HG03066 (cell line): ENCODE data around the gene CACNA2D3.
"Not testable (repeated sequence)": the region's sequence is repeated elsewhere in the genome, so short reads cannot be mapped to it uniquely, and the experiment has no call there.

ENCODE experiments used
- ATAC-seq: cut with Tn5 transposase; IDR thresholded peaks from one replicate; pipeline ENCODE4 v1.9.1; 2021; ENCODE audit warnings: low read depth; ENCODE audit not compliant: unreplicated experiment

Gene CACNA2D3

DNA sequence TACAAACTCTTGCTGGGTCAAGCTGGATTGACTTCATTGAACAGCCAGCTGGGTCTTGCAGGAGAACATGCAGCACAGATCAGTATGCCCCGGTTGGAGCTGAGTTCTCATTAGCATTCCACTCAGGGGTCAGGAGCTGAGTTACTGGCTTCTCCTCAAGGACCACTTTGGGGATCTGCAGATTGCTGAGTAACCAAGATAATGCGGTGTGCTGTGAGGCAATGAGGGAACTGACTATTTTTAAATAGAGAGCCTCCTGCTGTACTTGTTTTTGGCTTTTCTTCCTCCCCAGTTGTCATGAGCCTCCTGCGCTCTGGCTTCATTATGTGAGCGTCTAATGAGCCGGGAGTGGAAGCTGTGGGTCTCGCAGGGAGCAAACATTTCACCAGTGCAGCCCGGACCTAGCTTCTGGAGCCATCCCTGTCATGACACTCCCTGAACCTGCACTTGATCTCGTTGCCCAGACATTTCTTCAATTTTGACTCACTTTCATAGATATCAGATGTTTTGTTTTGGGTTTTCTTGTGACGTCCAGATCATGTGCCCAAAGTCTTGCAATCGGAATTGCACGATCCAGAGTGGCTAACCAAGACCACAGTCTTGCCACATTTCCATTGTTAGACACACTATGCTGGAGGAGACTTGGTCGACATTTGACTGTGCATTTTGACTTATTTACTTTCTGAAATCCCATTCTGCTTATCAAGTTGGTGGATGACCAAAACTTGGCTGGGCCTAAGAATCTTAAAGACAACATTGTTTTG lies 478.3 kb downstream of the CACNA2D3 start:
- ATAC-seq, result no peak

DNA sequence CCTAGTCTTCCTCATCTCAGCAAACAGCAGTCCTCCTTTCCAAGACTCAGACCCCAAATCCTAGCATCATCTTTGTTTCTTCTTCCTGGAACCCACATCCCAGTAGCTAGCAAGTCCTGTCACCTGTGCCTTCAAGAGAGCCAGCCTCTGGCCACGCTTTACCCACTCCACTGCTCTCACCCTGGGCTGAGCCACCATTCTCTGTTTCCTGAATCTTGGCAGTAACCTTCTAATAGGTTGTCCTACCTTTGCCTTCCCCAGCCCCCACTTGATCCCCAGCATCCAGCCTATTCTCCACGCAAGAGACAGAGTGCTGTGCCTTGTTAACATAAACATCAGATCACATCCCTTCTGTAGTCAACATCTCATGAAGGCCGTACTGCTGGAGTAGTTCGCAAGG lies 482.1 kb downstream of the CACNA2D3 start:
- no peak for ATAC-seq

DNA sequence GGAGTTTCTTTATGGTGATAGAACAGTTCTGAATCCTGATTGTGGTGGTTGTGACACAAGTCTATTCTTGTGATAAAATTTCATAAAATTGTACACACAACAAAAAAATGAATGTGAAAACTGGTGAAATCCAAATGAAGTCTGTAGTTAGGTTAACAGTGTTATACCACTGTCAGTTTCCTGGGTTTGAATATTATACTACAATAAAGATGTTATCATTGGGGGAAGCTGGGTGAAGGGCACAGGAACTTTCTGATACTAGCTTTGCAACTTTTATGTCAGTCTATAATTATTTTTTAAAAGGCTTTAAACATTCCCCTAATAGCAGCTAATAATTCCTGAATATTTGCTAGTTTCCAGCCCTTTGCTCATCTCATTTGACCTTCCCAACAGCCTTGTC lies 485.7 kb downstream of the CACNA2D3 start:
- ATAC-seq, result no peak

DNA sequence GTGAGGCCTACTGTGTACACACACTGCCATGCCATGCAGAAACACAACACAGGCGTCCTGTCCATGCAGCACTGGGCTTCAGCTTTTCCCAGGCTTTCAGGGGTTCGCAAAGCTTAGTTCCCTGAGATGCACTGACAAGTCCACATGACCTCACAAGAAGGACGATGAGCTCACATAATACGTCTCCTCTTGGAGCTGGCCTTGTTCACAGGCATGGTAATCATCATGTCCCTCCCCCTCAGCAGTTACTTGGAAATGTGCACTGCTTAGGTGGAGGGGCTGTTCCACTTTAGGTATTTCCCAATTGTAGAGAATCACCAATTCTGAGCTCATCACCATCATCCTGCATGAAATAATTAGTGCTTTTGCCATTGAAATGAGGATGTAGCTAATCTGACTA lies 496.7 kb downstream of the CACNA2D3 start:
- no peak for ATAC-seq

DNA sequence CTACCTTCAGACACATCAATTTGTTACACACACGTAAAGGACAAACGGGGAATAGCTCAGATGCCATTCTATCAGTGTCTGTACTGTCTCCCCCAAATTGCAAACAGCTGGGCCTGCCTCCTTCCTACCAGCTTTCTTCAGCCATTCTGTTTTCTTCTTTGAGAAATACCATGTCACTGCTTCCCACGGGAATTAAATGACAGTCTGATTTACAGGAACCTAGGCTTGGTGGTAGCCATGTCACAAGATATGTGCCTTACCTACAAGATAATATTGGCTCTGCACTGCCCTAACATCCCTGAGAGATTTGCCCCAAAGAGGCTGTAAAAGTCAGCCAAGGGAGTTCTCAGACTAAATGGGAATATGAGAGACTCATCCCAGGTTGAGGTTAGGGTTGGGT lies 497.2 kb downstream of the CACNA2D3 start:
- ATAC-seq, result no peak

DNA sequence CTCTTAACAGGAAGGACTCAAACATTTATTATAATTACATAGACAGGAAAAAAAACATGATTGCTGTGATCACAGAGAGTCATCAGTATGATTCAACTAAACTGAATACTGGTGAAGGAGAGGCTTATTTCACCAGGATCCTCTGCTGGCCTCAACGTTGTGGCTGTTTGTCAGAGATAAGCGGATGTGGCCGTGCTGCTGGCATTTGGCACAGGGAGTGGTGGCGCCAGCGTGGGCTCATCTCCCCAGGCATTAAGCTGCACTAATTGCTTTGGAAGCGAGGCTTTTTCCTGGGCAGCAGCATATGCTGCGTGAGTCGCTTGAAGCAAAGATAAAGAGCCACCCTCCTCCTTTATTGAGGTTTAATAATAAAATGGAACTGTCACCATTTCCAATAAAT lies 498.8 kb downstream of the CACNA2D3 start:
- no peak for ATAC-seq

DNA sequence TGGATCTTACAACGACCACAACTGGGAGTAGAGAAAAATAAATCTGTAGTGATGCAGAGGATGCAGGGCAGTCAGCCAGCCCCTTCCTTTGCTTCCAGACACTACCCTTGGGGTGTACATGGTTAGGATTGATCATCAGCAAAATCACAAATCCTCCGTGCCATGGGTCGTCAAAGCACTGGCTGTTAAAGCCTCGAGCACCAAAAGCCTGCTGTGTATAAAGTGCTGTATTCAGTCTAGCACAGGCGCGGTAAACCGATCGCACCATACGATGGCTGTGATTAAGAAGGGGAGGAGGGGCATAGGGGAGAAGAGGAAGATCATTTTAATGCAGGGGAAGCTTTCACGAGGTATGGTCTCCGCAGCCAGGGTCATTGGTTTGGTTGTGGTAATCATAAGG lies 500.3 kb downstream of the CACNA2D3 start:
- ATAC-seq, result no peak

DNA sequence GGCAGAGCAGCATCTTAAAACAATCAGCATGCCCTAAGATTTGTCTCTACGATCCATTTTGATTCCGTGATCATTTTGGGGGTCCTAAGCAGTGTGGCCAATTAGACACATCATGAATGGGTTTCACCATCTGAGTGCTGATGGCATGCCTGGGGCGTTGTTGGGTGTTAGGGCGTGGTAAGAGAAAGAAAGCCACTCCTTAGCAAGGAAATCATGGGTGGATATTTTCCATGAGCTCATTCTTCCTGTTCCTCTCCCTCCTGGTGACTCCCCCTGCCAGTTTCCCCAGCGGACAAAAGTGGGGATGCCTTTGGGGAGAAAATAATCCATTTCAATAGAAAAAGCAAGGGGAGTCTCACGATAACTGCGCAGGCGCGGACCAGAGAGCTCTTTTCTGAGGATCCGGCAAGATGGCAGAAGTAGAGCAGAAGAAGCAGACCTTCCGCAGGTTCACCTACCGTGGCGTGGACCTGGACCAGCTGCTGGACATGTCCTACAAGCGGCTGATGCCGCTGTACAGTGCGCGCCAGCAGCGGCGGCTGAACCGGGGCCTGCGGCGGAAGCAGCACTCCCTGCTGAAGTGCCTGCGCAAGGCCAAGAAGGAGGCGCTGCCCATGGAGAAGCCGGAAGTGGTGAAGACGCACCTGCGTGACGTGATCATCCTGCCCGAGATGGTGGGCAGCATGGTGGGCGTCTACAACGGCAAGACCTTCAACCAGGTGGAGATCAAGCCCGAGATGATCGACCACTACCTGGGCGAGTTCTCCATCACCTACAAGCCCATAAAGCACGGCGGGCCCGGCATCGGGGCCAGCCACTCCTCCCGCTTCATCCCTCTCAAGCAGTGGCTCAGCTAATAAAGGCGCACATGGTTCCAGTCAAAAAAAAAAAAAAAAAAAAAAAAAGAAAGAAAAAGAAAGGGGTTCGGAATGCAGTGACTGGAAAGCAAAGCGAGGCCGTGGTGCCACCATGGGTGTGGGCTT lies 503.7 kb downstream of the CACNA2D3 start:
- ATAC-seq, result no peak

DNA sequence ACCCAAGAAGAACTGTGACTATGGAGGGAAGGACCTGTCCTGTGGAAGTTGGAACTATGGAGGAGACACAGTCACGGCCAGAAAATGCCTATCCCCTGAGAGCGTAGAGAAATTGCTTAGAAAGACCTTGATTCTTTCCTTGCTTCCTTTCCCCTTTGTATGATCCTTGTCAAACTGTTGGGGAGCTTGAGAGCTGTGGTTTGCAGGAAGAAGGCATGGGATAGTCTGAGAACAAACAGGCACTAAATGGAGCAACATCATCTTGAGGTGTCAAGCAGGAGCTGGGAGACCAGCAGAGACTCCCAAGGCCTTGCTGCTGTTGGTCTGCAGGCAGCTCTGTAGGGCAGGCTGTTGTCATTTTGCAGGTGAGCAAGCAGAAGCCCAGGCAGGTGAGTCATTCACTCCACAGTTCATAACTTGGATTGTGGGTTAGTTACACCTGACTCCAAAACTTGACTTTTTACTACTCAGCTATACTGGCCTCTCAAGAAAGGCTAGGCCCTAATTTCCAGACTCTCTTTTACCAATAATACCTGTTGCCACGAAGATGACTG lies 506.6 kb downstream of the CACNA2D3 start:
- no peak for ATAC-seq

DNA sequence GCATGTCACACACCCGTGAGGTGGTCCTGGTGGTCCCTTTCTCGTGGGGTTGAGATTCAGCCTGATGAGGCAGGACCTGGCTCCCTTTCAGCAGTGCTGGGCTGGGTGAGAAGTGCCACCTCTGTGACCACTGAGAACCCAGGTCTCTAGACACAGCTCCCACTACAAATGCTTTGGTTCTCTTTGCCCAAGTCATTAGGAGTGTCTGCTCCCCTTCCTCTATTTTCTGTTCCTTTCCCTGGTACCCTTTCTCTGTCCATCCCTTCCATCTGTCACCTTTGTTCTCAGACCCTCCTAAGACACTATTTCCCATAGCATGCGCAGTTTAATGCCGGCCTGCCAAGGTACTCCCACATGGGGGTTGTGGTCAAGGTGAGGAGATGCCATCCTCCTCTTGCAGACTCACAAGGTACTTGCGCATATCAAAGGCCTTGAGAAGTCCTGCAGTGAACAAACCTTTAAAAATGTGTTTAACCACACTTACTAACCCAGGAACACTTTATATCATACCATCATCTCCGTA lies 507.8 kb downstream of the CACNA2D3 start:
- ATAC-seq, result no peak

DNA sequence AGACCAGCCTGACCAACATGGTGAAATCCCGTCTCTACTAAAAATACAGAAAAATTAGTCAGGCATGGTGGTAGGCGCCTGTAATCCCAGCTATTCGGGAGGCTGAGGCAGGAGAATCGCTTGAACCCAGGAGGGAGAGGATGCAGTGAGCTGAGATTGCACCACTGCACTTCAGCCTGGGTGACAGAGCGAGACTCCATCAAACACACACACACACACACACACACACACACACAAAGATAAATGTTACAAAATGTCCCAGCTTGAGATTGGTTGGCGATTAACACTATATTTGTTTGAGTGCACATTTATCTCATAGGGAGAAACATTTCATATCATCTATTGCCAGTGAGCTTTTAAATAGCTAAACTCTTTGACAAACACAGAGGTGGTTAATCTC lies 508.6 kb downstream of the CACNA2D3 start:
- ATAC-seq, result not testable (repeated sequence)

DNA sequence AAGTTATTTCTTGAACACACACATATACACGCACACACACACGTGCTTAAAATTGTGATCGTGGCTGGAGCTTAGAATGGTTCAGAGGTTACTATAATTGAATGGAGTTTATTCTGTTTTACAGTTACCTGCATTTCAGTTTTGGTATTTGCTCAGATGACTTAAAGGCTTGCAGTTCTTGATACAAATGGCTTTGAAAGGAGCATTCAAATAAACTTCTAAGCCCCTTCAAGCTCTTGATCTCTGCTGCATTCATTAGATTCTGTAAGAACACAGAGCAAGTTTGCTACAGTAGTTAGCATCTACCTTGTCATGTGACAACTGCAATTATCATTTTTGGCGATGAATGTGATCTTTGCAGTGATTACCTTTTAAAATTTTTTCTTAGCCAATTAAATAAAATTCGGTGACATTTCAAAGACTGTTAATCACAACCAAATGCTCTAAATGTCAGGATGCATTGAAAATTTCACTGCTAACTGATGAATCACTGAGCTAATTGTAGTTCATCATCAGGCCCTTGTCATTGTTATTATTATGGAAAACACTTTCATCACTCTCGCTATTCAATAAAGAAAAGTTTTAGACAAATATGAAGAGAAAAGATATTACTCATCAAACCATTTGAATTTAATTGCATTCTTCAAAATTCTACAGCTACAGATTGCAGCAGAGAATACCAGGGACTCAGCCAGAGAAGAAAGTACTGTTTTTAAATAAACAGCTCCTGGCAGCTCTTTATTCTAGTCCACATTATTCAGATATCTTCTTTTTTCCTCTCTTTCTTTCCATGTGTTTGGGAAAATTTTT lies 509.4 kb downstream of the CACNA2D3 start:
- ATAC-seq, result no peak

DNA sequence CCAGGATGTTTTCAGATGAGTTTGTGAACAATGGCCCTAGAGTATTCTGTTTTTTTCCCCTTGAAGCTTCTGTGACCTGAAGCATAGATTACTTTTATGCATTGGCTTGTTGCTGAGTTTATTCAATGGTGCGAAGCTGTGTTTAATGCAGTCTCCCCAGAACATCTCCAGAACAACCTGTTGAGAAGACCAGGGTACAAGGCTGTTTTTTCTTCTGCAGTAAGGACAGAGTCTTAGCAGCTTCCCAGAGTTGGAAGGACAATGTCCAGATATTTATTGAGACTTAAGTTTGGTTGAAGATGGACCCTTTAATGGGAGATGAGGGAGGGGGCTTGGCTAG lies 509.9 kb downstream of the CACNA2D3 start:
- no peak for ATAC-seq

DNA sequence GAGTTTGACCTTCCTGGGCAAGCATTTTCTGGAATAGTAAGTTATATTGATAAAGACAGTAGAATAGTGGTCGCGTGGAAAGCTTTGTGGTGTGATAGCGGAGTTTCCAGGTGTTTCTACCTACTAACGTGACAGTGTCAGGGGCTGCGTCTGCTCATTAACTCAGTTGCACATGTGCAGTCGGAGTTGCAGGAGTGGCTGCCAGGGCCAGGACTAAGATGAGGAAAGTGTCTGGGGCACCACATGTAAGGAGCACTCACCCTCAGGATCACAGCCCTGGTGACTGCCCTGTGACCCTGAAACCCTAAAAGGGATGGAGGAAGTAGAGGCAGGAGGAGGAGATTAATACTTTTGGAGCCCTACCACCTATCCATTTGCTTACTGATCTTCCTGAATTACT lies 510.5 kb downstream of the CACNA2D3 start:
- no peak for ATAC-seq

DNA sequence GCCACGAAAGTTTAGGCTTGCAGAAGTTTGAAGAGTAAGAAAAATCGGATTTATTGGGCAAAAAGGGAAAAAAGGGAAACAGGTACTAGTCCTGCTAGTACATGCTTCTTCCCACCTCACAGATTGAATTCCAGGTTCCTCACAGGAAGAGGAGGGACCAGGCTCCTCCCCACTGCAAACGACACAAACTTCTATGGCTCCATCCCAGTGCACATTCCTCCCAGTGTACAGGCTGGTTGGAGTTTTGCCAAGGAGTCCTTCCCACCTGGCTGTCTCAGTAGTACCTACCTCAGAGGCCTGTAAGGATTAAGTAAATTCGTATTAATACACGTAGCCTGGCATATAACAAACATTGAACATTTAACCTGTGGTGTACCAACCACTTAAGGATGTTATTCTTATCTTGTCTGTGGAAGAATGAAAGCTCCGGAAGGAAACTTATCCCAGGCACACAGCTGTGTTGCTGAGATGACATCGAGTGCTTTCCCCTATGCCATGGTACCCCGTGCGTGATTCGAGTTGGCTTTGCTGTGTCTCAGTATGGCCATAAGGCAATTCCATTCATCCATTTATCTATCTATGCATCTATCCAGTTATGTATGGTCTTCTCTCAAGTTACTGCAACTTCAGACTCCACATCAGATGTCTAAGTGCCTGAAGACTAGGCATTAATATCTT lies 511.2 kb downstream of the CACNA2D3 start:
- ATAC-seq, result no peak

DNA sequence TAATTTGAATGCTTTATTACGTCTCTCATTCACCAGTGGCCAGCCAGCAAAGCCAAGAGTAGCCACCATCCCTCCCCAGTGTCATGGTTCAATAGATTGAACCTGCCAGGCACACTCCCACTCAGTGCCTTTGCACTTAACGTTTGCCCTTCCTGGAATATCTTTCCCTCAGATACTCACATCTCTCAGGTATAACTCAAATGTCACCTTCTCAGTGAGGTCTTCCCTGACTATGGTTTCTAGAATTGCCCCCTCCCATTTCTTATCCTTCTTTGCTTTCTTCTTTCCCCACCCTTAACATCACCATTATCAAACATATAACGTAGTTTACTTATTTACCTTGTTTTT lies 511.7 kb downstream of the CACNA2D3 start:
- ATAC-seq, result no peak

DNA sequence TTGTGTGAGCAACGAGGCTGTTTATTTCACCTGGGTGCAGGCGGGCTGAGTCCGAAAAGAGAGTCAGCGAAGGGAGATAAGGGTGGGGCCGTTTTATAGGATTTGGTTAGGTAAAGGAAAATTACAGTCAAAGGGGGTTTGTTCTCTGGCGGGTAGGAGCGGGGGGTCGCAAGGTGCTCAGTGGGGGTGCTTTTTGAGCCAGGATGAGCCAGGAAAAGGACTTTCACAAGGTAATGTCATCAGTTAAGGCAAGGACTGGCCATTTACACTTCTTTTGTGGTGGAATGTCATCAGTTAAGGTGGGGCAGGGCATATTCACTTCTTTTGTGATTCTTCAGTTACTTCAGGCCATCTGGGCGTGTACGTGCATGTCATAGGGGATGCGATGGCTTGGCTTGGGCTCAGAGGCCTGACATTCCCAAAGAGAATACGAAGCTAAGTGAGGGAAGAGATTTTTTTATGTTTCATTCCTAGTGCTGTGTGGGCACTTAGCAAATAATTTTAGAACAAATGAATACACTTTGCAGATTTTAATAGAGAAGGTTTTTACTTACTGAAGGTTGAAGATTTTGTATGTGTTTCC lies 517.5 kb downstream of the CACNA2D3 start:
- not testable (repeated sequence) for ATAC-seq

DNA sequence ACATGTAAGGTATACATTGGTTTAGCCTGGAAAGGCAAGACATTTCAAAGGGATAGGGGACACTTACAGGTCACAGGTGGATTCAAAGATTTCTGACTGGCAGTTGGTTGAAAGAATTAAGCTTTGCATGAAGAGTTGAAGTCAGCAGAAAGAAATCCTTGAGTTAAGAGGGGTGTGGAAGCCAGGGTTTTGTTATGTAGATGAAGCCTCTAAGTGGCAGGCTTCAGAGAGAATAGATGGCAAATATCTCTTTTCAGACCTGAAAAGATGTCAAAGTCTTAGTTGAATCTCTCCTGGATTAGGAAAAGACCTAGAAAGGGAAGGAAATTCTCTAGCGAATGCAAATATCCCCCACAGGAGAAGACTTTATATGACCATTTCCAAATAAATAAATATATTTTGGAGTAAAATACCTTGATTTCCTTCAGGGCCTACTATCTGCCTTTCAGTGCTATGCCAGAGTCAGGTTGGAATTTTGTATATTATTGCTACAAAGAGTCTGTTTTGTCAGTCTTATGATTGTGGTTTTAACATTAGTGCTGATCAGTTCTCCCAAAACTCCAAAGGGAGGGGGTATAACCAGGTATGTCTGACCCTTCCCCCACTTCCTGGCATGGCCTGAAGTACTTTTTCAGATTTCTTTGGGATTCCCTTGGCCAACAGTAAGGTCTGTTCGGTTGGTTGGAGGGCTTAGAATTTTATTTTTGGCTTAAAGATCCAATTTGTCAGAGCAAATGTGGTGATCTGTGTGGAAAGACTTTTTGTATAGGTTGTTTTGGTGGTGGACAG lies 519.1 kb downstream of the CACNA2D3 start:
- ATAC-seq, result no peak

DNA sequence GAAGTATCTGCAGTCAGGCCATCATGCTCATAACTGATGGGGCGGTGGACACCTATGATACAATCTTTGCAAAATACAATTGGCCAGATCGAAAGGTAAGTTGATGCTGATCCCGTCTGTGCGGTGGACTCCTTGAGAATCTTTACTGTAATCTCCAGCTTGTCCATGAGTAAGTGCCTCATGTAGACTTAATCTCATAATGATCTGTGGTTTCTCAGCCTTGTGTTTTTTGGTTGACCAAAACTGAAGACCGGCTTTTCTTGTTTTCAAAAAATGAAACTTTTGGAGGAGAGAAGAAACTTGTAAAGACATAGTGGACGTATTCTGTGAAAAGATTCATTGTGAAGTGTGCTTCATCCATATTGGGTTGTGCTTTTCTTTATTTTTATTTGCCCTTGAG lies 519.8 kb downstream of the CACNA2D3 start:
- no peak for ATAC-seq
